Measurements from ENCODE around the gene TRIM39. TPM values are rescaled to one million over a fixed set of nuclear protein-coding genes. Genes with fewer than 3 reads are reported as not detected.

TRIM39 gene
- total RNA-seq, 2 donors from 2014 or later: 16.4 to 17.1 TPM

DNA sequence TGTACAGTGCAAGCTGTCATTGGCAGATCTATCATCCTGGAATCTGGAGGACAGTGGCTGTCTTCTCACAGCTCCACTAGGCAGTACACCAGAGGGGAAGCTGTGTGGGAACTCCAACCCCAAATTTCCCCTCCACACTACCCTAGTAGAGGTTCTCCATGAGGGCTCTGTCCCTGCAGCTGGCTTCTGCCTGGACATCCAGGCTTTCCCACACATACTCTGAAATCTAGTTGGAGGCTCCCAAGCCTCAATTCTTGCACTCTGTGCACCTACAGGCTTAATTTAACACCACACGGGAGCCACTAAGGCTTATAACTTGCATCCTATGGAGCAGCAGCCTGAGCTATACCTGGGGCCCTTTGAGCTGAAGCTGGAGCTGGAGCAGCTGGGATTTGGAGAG, 43.0 kb upstream of the TRIM39 start:
- no peak overlapping the region for H3K27ac Mint-ChIP-seq
- Histone ChIP-seq H3K27me3 (ENCODE audit: control insufficient read depth, insufficient read depth, low read length, poor library complexity, severe bottlenecking) (no peaks in the 10 kb centered on the region), H3K9me3 (ENCODE audit: control insufficient read depth, low read length) (peaks cover 96% of the 10 kb centered on the region), H3K27ac (ENCODE audit: low read depth, low read length) (no peak overlapping the region), H3K9ac (ENCODE audit: extremely low read depth, low read length, poor library complexity, severe bottlenecking) (no peak overlapping the region), H3K36me3 (ENCODE audit: control insufficient read depth, insufficient read depth, low read length) (peaks cover 4% of the 10 kb centered on the region), H3K4me3 (ENCODE audit: low read length) (peak overlapping the region; percentile 50), H3K4me1 (ENCODE audit: control insufficient read depth, insufficient read depth, low read length) (no peaks in the 10 kb centered on the region)
- WGBS, 2 experiments (ENCODE audit: insufficient coverage in 1 of 2, insufficient read length in 1 of 2): 91 to 100% methylated on average over 1 of the region's 1 CpG
- H3K4me1 Mint-ChIP-seq: no peaks in the 10 kb centered on the region
- TF ChIP-seq, protein P1, sequence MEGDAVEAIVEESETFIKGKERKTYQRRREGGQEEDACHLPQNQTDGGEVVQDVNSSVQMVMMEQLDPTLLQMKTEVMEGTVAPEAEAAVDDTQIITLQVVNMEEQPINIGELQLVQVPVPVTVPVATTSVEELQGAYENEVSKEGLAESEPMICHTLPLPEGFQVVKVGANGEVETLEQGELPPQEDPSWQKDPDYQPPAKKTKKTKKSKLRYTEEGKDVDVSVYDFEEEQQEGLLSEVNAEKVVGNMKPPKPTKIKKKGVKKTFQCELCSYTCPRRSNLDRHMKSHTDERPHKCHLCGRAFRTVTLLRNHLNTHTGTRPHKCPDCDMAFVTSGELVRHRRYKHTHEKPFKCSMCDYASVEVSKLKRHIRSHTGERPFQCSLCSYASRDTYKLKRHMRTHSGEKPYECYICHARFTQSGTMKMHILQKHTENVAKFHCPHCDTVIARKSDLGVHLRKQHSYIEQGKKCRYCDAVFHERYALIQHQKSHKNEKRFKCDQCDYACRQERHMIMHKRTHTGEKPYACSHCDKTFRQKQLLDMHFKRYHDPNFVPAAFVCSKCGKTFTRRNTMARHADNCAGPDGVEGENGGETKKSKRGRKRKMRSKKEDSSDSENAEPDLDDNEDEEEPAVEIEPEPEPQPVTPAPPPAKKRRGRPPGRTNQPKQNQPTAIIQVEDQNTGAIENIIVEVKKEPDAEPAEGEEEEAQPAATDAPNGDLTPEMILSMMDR (conservative IDR thresholded peaks at IDR 0.05): no peak
- H3K9me3 Mint-ChIP-seq: peaks cover 99% of the 10 kb centered on the region
- peaks cover 26% of the 10 kb centered on the region for H3K27me3 Mint-ChIP-seq (ENCODE audit: insufficient read depth)
- no peak overlapping the region for H3K4me3 Mint-ChIP-seq
- DNase-seq: no peak
- peaks cover 39% of the 10 kb centered on the region for H3K36me3 Mint-ChIP-seq (ENCODE audit: low read depth)

DNA sequence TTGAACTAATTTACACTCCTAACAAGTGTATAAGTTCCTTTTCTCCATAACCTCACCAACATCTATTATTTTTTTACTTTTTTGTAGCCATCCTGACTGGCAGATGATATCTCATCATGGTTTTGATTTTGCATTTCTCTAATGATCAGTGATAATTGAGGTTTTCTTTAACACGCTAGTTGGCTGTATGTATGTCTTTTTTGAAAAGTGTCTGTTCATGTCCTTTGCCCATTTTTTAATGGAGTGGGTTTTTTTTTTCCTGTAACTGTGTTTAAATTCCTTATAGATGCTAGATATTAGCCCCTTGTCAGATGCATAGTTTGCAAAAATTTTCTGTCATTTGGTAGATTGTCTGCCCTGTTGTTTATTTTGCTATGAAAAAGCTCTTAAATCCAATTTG, 39.6 kb upstream of the TRIM39 start:
- Histone ChIP-seq H3K4me1 (ENCODE audit: control insufficient read depth, insufficient read depth, low read length) (no peaks in the 10 kb centered on the region), H3K27ac (ENCODE audit: low read depth, low read length) (no peak overlapping the region), H3K36me3 (ENCODE audit: control insufficient read depth, insufficient read depth, low read length) (peaks cover 38% of the 10 kb centered on the region), H3K4me3 (ENCODE audit: low read length) (peak overlapping the region; percentile 4), H3K9me3 (ENCODE audit: control insufficient read depth, low read length) (peaks cover 100% of the 10 kb centered on the region), H3K9ac (ENCODE audit: extremely low read depth, low read length, poor library complexity, severe bottlenecking) (no peak overlapping the region), H3K27me3 (ENCODE audit: control insufficient read depth, insufficient read depth, low read length, poor library complexity, severe bottlenecking) (no peaks in the 10 kb centered on the region)
- no peak for DNase-seq
- TF ChIP-seq, protein P1 (conservative IDR thresholded peaks at IDR 0.05): no peak
- no peak overlapping the region for H3K4me3 Mint-ChIP-seq
- no peak overlapping the region for H3K27ac Mint-ChIP-seq
- no peaks in the 10 kb centered on the region for H3K4me1 Mint-ChIP-seq
- 52 to 67% methylated on average over 1 of the region's 1 CpG for WGBS, 2 experiments (ENCODE audit: insufficient coverage in 1 of 2, insufficient read length in 1 of 2)
- peaks cover 95% of the 10 kb centered on the region for H3K9me3 Mint-ChIP-seq
- peaks cover 15% of the 10 kb centered on the region for H3K27me3 Mint-ChIP-seq (ENCODE audit: insufficient read depth)
- peaks cover 67% of the 10 kb centered on the region for H3K36me3 Mint-ChIP-seq (ENCODE audit: low read depth)

DNA sequence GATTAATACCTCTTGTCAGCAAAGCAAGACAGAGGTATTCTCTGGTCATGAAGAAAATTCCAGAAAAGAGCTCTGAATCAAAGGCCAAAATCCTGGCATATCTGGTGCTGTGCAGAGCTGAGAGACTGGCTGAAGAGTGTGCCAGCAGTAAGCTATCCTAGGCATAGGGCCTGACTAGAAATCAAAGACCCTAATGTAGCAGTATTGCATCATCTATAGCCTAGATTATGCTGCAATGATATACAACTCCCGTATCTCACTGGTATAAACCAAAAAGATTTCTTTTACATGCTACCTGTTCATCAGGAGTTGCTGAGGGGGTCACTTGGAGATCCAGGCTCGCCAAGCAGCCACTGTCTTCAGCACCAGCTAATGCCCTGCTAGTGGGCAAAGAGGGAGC, 30.9 kb upstream of the TRIM39 start:
- WGBS, 2 experiments (ENCODE audit: insufficient coverage in 1 of 2, insufficient read length in 1 of 2): 75 to 96% methylated on average over 1 to 2 of the region's 2 CpGs
- Mint-ChIP-seq H3K4me3 (no peak overlapping the region), H3K36me3 (ENCODE audit: low read depth) (peaks cover 89% of the 10 kb centered on the region), H3K9me3 (peaks cover 38% of the 10 kb centered on the region), H3K27me3 (ENCODE audit: insufficient read depth) (no peaks in the 10 kb centered on the region), H3K27ac (no peak overlapping the region), H3K4me1 (no peaks in the 10 kb centered on the region)
- no peak for DNase-seq
- TF ChIP-seq, protein P1 (conservative IDR thresholded peaks at IDR 0.05): no peak
- no peaks in the 10 kb centered on the region for H3K4me1 ChIP-seq (ENCODE audit: control insufficient read depth, insufficient read depth, low read length)
- H3K27ac ChIP-seq (ENCODE audit: low read depth, low read length): no peak overlapping the region
- peaks cover 65% of the 10 kb centered on the region for H3K9me3 ChIP-seq (ENCODE audit: control insufficient read depth, low read length)
- no peaks in the 10 kb centered on the region for H3K27me3 ChIP-seq (ENCODE audit: control insufficient read depth, insufficient read depth, low read length, poor library complexity, severe bottlenecking)
- no peak overlapping the region for H3K9ac ChIP-seq (ENCODE audit: extremely low read depth, low read length, poor library complexity, severe bottlenecking)
- H3K4me3 ChIP-seq (ENCODE audit: low read length): no peak overlapping the region
- peaks cover 74% of the 10 kb centered on the region for H3K36me3 ChIP-seq (ENCODE audit: control insufficient read depth, insufficient read depth, low read length)

All from endodermal cell (in vitro differentiated cells).